Measurements from ENCODE around the gene PPM1L.

Gene PPM1L

GRCh38 chr3:160809453-160809852 is 53.4 kb downstream of the PPM1L start:
- DNase-seq (ENCODE audit: low read depth) = no peak

DNA sequence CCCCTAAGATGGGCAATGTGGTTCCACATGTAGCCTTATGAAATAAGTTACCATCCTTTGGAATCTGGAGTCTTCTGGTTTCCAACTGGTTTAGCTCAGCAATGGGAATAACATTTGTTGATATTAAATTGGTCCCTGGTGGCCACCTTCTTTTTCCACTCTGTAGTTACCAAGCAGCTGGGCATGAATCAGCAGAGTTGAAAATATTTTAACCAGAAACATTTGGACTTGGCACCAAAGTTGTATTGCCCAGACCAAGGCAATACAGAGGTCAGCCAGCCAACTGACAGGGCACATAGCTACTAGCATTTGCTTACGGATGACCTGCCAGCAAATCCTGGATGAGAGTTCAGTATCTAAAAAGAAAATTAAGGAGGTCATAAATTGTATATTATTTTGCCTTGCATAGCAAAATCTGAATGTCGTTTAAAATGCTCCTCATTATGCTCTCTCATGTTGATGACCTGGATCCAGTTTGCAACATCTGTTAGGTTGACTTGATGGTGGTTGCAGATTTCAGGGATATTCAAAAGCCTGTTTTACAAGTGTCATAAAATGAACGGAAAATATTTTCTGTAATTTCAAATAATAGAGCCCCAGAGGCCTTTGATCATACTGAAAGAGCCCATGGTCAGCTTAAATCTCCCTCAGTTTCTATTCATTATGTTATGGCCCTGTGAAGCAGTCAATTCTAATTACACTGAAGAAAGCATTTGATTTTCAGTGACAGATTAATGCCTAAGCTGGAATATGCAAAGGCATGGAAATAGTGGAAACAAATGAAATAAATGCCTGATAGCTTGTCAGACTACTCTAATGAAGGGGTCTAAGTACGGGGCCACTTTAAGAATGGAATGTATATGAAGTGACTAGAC is 54.6 kb downstream of the PPM1L start:
- no peak for DNase-seq (ENCODE audit: low read depth)

DNA sequence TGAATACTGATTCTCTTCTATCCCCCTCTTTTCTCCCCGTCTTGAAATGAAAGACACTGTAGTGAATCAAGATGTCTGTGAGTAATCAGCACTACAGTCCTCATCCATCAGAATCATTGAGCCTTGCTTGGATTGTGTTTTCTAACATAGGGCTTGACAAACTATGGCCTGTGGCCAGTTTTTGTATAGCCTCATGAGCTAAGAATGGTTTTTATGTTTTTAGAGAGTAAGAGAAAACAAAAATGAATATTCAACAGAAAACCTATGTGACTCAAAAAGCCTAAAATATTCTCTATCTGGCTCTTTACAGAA is 55.2 kb downstream of the PPM1L start:
- no peak for DNase-seq (ENCODE audit: low read depth)

- DNase-seq (ENCODE audit: low read depth) = no peak
Observed at GRCh38 chr3:160812304-160812703, 56.3 kb downstream of the PPM1L start.

DNA sequence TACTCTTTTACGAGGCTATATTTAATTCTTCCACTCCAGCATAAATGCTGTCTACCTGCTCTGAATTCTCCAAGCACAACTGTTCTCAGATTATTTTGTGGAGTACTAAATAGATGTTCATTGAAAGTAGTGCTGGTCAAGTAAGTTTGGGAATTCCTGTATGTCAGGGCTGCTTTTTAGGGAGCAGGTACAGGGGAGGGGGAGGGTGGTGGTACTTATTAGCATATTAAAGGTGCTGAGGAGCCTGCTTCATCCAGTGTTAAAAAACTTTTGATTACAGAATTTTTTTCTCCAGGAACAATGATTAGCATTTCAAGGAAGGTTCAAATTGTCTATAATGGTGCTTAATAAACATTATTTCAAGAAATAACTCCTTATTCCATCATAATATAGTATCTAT is 59.2 kb downstream of the PPM1L start:
- no peak for DNase-seq (ENCODE audit: low read depth)

DNA sequence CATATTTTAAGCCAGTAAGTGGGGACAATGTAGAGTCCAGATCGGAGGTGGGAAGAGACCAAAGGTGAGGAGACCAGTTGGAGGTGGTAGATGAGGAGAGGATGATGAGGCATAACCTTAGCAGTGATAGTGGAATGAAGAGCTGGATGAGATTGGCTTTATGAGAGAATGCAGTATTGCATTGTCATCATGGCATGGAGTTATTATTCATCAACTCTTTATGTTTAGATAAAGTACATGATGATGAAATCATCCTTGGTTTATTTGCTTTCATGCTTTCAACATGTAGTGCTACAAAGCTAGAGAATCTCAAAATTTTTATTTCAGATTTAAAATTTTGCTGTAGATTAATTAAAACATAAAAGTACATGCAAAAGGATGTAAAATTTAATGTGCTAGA is 64.0 kb downstream of the PPM1L start:
- no peak for DNase-seq (ENCODE audit: low read depth)

DNA sequence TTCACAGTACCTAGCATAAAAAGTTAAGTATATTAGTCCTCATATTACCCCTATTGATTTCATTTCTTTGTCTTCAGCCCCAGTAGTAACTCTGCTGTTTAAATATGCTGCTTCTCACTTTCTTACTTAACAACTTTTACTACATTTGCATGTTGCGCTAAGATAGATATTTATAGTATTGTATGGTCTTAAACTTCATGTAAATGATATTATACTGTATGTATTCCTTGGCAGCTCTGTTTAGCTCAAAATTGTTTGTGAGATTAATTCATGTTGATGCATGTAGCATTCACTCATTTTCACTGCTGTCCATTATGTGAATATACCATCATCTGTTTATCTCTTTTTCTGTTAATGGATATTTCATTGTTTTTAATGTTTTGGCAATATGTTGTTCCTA is 64.4 kb downstream of the PPM1L start:
- DNase-seq (ENCODE audit: low read depth) = no peak

- no peak for DNase-seq (ENCODE audit: low read depth)
Observed at GRCh38 chr3:160822936-160823335, 66.9 kb downstream of the PPM1L start.

GRCh38 chr3:160825311-160825800 is 69.3 kb downstream of the PPM1L start:
- no peak for DNase-seq (ENCODE audit: low read depth)

DNA sequence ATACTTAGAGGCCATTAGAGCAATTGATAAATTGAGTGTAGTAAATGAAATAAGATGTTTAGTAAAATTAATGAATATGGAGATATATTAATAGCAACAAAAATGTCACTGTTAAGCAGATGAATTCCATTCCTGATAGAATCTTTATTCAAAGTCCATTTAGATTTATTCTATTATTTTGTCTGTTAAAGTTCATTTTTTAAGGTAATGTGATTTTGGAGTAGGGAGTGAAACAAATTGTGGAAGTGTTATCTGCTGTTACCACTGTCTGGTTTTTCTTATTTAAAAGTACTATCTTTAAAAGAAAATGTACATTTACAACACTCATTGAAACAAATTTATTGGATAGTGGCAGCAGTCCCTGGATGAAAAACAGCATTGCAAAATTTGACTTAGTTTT is 70.4 kb downstream of the PPM1L start:
- DNase-seq (ENCODE audit: low read depth) = no peak

DNA sequence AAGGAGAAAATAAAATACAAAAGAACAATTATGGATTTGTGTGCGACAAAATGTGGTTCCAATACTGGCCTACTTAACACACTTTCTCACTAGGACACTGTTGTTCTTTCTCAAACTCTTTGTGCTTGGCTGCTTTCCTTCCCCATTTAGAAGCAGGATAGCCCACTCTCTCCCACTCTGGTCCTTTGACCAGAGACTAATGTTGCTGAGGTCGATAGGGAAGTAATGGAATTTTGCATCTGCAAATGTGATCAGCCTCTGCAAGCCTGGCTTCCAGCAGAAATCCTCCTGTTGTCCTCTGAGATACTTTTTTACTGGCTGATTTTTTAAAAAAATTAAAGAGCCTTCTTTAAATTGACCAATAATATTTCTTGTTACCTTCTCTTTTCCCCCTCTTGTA is 71.0 kb downstream of the PPM1L start:
- no peak for DNase-seq (ENCODE audit: low read depth)

DNA sequence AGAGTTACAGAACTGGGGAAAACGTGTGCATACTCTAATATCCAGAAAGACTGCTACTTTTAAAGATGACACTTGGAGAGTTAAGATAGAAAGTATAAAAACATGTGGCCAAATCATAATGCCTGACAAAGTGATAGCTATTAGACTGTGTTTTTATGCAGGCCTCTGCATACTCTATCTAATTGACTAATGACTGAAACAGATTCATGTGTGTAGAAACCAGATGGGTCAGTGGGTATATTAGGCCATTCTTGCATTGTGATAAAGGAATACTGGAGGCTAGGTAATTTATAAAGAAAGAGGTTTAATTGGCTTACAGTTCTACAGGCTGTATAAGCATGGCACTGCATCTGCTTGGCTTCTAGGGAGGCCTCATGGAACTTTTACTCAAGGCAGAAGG is 71.5 kb downstream of the PPM1L start:
- DNase-seq (ENCODE audit: low read depth) = no peak

- no peak for DNase-seq (ENCODE audit: low read depth)
Observed at GRCh38 chr3:160828880-160829279, 72.8 kb downstream of the PPM1L start.

DNA sequence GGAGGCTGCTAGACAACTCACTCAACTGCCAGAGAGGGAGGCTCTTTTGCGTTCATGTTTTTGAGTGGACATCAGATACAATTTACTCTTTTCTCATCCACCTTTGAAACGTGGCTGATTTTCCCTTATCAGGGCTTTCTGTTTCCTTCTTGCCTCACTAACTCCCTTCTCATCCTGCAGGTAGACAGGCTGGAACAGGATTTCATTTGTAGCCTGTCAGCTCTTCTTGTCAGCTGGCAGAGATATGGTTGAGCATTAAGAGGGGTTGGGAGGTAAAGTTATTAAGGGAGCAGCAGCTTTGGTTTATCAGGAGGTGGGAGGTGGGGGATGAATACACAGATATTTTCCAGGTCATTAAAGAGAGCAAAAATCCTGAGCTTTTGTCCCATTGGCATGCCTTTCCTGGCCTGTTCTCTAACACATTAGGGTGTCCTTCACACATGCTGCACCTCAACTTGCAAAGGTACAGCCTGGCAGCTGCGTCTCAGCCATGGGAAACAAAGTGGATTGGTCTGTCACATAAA is 73.5 kb downstream of the PPM1L start:
- DNase-seq (ENCODE audit: low read depth) = no peak

- no peak for DNase-seq (ENCODE audit: low read depth)
Observed at GRCh38 chr3:160830796-160831195, 74.8 kb downstream of the PPM1L start.

- no peak for DNase-seq (ENCODE audit: low read depth)
Observed at GRCh38 chr3:160831401-160831800, 75.4 kb downstream of the PPM1L start.

DNA sequence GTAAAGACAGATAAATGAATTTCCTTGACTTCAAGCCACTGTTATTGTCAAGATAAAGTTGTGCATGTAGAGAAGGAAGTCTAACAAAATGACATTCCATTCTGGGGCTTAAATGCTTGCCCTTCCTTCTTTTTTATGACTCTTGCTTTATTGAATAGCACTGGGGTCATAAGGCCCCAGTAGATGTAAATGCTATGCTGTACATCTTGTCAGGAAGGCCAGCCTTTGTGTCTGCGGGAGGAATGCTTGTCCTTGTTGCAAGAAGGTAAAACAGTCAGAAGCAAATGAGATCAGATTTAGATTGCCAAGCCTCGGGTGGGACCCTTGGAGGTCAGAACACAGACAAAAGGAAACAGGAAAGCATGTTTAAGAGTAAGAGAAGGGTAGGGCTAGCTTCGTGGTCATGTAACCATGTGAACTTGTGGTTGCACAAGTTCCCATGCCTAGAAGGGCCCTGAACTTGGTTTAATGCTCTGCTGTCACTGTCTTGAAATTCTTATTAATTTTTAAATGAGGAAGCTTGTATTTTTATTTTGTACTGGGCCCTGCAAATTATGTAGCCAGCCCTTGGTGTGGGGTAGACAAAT is 81.5 kb downstream of the PPM1L start:
- DNase-seq (ENCODE audit: low read depth) = no peak

DNA sequence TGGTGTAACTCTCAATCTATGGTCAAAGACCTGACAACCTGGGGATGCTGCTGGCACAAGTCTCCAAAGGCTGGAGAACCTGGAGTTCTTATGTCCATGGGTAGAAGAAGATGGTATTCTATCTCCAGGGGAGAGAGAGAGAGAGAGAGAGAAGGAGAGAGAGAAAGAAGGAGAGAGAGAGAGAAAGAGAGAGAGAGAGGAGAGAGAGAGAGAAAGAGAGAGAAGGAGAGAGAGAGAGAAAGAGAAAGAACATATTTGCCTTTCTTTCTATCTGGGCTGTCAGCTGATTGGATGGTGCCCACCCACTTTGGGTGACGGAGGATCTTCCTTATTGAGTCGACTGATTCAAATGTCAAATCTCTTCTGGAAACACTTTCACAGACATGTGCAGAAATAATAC is 84.6 kb downstream of the PPM1L start:
- DNase-seq (ENCODE audit: low read depth) = no peak

GRCh38 chr3:160841455-160841854 is 85.4 kb downstream of the PPM1L start:
- DNase-seq (ENCODE audit: low read depth) = no peak

- no peak for DNase-seq (ENCODE audit: low read depth)
Observed at GRCh38 chr3:160842021-160843005, 86.3 kb downstream of the PPM1L start.

DNA sequence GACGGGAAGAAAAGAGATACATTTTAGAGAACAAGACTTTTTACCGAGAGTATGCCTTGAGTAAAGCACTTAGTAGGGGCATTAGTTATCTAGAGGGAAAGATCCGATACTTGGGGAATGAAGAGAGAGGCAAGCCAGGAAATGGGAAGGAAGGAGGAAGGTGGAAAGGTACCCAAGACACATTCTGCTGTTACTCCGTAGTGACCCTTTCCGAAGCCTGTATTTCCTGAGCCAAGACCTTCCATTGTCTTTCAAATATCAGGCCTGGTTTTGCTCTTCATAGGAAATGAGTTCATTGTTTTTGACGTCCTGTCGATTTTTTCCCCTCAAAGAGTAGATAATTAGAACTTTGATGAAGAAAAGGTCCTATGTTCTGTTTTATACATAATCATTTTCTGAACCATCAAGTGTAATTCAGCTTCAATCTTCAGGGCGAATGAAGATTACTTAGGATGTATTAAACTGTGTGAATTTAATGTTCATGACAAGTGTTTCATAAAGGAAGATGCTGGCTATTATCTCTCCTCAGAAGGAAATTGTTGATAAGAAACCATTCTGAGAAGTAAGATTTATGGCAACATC is 95.7 kb downstream of the PPM1L start:
- no peak for DNase-seq (ENCODE audit: low read depth)

DNA sequence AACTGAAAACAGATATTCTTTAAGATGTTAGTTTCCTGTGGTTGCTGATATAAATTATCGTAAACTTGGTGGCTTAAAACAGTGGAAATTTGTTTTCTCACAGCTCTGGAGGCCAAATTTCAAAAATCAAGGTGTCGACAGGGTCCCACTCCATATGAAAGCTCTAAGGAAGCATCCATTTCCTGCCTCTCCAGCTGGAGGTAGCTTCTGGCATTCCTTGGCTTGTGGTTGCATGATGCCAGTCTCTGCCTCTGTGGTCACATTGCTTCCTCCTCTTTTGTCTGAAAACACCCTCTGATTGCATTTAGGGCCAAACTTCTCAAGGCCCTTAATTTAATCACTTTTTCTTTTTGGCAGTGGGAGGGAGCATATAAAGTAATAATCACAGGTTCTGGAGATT is 96.8 kb downstream of the PPM1L start:
- no peak for DNase-seq (ENCODE audit: low read depth)

Data from stimulated activated CD8-positive, alpha-beta memory T cell treated with anti-CD3 and anti-CD28 coated beads, Interleukin-15, amount 100 ng/mL, for 1 hour (primary cell).